ENCODE results near the gene CHST12. TPM values are rescaled to one million over a fixed set of nuclear protein-coding genes. Genes with fewer than 3 reads are reported as not detected.
A peak's percentile ranks its signal among the peaks of the same experiment; 100 is the strongest.
"Not testable (repeated sequence)": the region's sequence is repeated elsewhere in the genome, so short reads cannot be mapped to it uniquely, and the experiment has no call there.

The CHST12 gene
- total RNA-seq, 2 donors from 2014 or later, result 5.1 to 10.6 TPM

DNA sequence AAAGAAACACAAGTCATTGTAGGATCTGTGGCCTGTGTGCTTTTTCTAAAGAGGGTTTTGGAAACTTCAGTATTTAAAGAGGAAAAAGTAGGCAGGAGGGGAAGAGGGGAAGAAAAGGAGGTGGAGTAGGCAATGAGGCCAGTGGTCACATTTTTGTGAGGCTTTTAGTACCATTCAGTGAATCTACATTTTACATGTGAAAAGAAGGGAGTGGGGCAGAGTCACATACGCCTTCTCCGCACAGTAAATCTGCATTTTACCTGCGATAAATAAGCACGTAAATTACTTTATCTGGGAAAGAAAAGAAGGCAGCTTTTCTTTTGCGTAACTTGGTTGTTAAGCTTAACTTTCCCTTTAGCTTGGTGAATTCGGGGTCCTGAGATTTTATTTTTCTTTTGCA is 13.2 kb downstream of the CHST12 start:
- H3K9me3 Mint-ChIP-seq, result no peaks in the 10 kb centered on the region
- H3K27me3 Mint-ChIP-seq (ENCODE audit: low read depth), result peaks cover 9% of the 10 kb centered on the region
- peaks cover 46% of the 10 kb centered on the region for H3K4me1 Mint-ChIP-seq (ENCODE audit: low read depth)
- ATAC-seq (replicated peaks in 1 of 2), result no peak
- H3K4me3 Mint-ChIP-seq, result no peak overlapping the region
- no peaks in the 10 kb centered on the region for H3K36me3 Mint-ChIP-seq (ENCODE audit: insufficient read depth in 2 of 2)
- DNase-seq, result no peak
- H3K27ac Mint-ChIP-seq, result peak overlapping the region; percentile 40

- H3K27me3 Mint-ChIP-seq (ENCODE audit: low read depth); DNase-seq; ATAC-seq (replicated peaks in 1 of 2); H3K4me3 Mint-ChIP-seq; H3K36me3 Mint-ChIP-seq (ENCODE audit: insufficient read depth in 2 of 2); H3K27ac Mint-ChIP-seq; H3K9me3 Mint-ChIP-seq: not testable (repeated sequence)
- H3K4me1 Mint-ChIP-seq (ENCODE audit: low read depth), result peaks cover 46% of the 10 kb centered on the region
These were observed 13.8 kb downstream of the CHST12 start for GRCh38 chr7:2417178-2417577.

DNA sequence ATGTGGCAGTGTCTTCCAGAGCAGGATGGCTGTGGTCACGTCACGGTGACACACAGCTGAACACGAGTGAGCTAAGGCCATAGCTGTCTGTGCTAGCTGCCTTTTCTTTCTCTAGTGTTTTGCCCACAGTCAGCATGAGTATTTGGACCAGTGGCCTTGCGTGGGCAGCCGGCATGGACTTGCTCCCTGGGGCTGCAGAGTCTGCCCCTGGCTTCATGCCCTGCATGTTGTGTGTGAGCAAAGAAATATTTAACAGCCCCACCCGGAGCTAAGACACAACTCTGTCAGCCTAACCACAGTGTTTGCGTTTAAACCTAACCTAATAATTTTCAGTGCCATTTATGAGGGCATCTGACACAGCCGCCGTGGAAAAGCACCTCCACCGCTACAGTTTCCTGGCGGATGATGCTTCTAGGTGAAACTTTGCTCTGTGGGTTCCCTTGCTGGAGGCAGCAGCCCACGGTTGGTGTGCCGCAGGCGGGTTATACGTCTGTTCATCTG is 14.6 kb downstream of the CHST12 start:
- peak; percentile 63 to 68 for DNase-seq
- Mint-ChIP-seq H3K4me3 (peak overlapping the region; percentile 58 to 63), H3K36me3 (ENCODE audit: insufficient read depth in 2 of 2) (no peaks in the 10 kb centered on the region), H3K4me1 (ENCODE audit: low read depth) (peaks cover 41% of the 10 kb centered on the region), H3K9me3 (no peaks in the 10 kb centered on the region), H3K27ac (no peak overlapping the region), H3K27me3 (ENCODE audit: low read depth) (peaks cover 9% of the 10 kb centered on the region)
- peak; percentile 74 to 79 for ATAC-seq (replicated peaks in 1 of 2)

GRCh38 chr7:2420216-2420933 is 17.0 kb downstream of the CHST12 start:
- peak; percentile 77 to 80 for ATAC-seq (replicated peaks in 1 of 2)
- Mint-ChIP-seq H3K4me1 (ENCODE audit: low read depth) (peaks cover 25% of the 10 kb centered on the region), H3K9me3 (no peaks in the 10 kb centered on the region), H3K4me3 (peak overlapping the region in 1 of 2 donors; percentile 5), H3K27me3 (ENCODE audit: low read depth) (peaks cover 9% of the 10 kb centered on the region), H3K27ac (no peak overlapping the region), H3K36me3 (ENCODE audit: insufficient read depth in 2 of 2) (no peaks in the 10 kb centered on the region)
- DNase-seq, result peak in 1 of 2 donors; percentile 16

GRCh38 chr7:2421943-2422310 is 18.5 kb downstream of the CHST12 start:
- Mint-ChIP-seq H3K4me3 (no peak overlapping the region), H3K36me3 (ENCODE audit: insufficient read depth in 2 of 2) (no peaks in the 10 kb centered on the region), H3K4me1 (ENCODE audit: low read depth) (peaks cover 31% of the 10 kb centered on the region), H3K27ac (peak overlapping the region; percentile 19), H3K27me3 (ENCODE audit: low read depth) (no peaks in the 10 kb centered on the region), H3K9me3 (no peaks in the 10 kb centered on the region)
- ATAC-seq (replicated peaks in 1 of 2), result no peak
- DNase-seq, result no peak

DNA sequence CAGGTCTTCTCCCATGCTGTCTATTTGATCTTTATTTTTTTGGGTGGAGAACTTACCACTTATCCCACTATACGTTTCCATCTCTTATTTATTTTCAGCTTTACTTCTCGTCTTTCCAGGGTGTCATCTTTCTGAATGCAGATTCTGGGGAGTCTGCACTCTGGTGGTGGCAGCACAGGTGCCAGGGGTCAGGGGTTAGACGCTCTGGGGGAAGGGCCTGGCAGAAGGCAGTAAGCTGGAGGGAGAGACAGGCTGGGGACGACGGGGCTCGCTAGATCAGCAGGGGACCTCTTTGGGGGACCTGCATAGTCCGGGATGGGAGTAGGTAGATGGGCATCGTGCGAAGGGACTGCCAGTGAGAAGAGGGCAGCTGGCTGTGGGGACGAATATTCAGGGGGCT is 22.3 kb downstream of the CHST12 start:
- DNase-seq (no peak), ATAC-seq (replicated peaks in 1 of 2) (no peak)
- Mint-ChIP-seq H3K4me3 (no peak overlapping the region), H3K9me3 (peaks cover 0 to under 1% of the 10 kb centered on the region in 2 donors), H3K27me3 (ENCODE audit: low read depth) (no peaks in the 10 kb centered on the region), H3K36me3 (ENCODE audit: insufficient read depth in 2 of 2) (no peaks in the 10 kb centered on the region), H3K27ac (no peak overlapping the region), H3K4me1 (ENCODE audit: low read depth) (peaks cover 17% of the 10 kb centered on the region)

DNA sequence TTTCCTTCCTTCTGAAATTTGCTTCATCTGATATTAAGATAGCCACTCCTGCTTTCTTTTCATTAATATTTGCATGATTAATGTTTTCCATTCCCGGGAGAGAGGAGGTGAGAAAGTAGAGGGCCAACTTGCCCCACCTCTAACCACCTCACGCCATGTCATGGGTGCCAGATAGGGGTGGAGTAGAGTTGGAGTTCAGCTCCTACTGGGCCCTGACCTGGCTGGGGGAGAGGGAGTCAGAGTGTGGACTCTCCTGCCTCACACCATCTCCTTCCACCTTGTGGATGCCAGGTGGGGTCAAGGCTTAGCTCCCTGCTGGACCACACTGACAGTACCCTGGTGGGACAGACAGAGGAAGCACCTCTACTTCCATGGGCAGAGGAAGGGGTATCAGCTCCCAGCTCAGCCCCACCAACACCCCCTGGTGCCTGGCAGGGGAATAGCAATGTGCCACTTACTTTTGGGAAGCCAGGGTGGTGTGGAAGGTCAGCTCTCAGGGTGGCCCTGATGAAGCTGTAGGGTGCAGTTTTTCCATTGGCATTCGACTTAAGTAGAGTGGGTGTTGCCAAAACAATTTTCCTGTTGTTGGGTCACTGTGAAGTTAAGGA is 28.0 kb downstream of the CHST12 start:
- H3K36me3 Mint-ChIP-seq (ENCODE audit: insufficient read depth in 2 of 2), result peaks cover 3% of the 10 kb centered on the region in 2 donors
- H3K4me3 Mint-ChIP-seq, result no peak overlapping the region
- ATAC-seq (replicated peaks in 1 of 2) (peak; percentile 47 to 57), DNase-seq (peak; percentile 52 to 64)
- peaks cover 9% of the 10 kb centered on the region for H3K4me1 Mint-ChIP-seq (ENCODE audit: low read depth)
- H3K9me3 Mint-ChIP-seq, result peaks cover 3 to 4% of the 10 kb centered on the region in 2 donors
- no peaks in the 10 kb centered on the region for H3K27me3 Mint-ChIP-seq (ENCODE audit: low read depth)
- no peak overlapping the region for H3K27ac Mint-ChIP-seq

- DNase-seq, result no peak
- no peak overlapping the region for H3K27ac Mint-ChIP-seq
- H3K36me3 Mint-ChIP-seq (ENCODE audit: insufficient read depth in 2 of 2), result peaks cover 3% of the 10 kb centered on the region in 2 donors
- peaks cover 9% of the 10 kb centered on the region for H3K4me1 Mint-ChIP-seq (ENCODE audit: low read depth)
- ATAC-seq (replicated peaks in 1 of 2), result no peak
- H3K9me3 Mint-ChIP-seq, result peaks cover 3 to 4% of the 10 kb centered on the region in 2 donors
- H3K27me3 Mint-ChIP-seq (ENCODE audit: low read depth), result no peaks in the 10 kb centered on the region
- H3K4me3 Mint-ChIP-seq, result no peak overlapping the region
These were observed 29.7 kb downstream of the CHST12 start for GRCh38 chr7:2432910-2433712.

DNA sequence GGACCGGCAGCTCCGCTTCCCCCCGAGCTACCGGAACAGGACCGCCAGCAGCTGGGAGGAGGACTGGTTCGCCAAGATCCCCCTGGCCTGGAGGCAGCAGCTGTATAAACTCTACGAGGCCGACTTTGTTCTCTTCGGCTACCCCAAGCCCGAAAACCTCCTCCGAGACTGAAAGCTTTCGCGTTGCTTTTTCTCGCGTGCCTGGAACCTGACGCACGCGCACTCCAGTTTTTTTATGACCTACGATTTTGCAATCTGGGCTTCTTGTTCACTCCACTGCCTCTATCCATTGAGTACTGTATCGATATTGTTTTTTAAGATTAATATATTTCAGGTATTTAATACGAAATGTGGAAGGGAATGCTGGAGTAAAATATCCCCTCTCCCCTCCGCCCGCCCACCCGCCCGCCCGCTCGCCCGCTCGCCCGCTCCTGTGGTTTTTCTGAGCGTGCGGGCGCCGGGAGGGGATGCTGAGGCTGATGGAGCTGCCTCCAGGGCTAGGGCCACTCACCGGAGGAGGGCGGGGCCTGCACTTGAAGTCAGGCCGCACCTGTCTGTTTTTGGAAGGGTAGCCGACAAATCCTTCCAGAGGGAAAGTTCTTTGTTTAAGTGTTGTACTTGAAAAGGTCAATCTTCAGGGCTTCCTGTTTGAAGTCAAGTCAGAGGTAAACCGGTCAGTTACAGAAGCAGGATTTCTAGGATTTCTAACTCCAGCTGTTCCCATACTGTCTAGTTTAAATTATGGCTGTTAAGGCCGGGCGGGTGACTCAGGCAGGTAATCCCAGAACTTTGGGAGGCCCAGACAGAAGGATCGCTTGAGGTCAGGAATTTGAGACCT is 30.5 kb downstream of the CHST12 start:
- DNase-seq, result no peak
- ATAC-seq (replicated peaks in 1 of 2), result no peak
- peaks cover 3% of the 10 kb centered on the region in 2 donors for H3K36me3 Mint-ChIP-seq (ENCODE audit: insufficient read depth in 2 of 2)
- peaks cover 3 to 4% of the 10 kb centered on the region in 2 donors for H3K9me3 Mint-ChIP-seq
- H3K4me1 Mint-ChIP-seq (ENCODE audit: low read depth), result peaks cover 9% of the 10 kb centered on the region
- H3K27me3 Mint-ChIP-seq (ENCODE audit: low read depth), result no peaks in the 10 kb centered on the region
- H3K27ac Mint-ChIP-seq, result no peak overlapping the region
- no peak overlapping the region for H3K4me3 Mint-ChIP-seq

DNA sequence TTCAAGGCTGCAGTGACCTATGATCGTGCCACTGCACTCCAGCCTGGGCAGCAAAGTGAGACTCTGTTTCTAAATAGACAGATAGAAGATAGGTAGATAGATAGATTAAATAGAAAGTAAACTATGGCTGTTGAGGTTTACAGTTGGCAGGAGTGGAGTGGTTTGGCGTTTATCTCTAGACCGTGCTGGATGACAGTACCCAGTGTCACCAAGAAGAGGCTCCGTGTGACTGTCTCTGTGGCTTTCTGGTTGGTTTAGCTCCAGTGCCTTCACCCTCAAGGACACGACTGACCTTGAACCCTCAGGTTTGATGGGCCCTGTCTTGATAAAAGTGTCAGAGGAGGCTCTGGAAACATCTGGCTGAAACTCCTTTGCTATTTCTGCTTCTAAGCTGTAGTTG is 31.7 kb downstream of the CHST12 start:
- ATAC-seq (replicated peaks in 1 of 2), result no peak

DNA sequence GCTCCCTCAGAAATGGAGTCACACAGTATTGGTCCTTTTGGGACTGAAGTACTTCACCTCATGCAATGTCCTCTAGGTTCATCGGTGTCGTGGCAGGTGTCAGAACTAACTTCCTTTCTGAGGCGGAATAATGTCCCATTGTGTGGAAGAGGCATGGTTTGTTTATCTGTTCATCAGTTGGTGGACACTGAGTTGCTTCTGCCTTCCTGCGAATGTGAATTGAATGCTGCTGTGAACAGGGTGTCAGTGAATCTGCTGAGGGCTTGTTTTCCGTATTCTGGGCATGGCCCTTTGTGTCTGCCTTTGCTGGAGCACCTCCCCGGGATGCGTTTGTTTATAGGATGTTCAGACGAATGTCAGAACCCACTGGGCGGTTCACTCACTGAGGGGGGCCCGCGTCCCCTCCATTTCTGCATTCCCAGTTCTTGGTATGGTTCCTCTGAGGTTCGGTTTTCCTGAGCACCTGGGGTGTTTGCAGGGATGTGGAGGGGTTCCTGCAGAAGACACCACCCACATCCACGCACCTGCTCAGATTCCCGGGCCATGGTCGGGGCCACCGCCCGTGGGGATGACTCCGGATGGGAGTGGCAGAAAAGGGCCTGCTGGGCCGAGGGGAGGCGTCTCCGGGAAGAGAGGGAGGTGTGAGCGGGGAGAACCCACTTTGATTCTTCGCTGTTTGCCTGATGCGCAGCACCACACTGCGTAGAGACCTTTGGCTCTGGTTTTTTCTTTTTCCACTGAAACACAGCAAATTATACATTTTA is 33.1 kb downstream of the CHST12 start:
- Mint-ChIP-seq H3K4me3 (no peak overlapping the region), H3K4me1 (ENCODE audit: low read depth) (no peaks in the 10 kb centered on the region), H3K27me3 (ENCODE audit: low read depth) (no peaks in the 10 kb centered on the region), H3K36me3 (ENCODE audit: insufficient read depth in 2 of 2) (no peaks in the 10 kb centered on the region), H3K27ac (no peak overlapping the region), H3K9me3 (no peaks in the 10 kb centered on the region)
- DNase-seq, result no peak
- ATAC-seq (replicated peaks in 1 of 2), result no peak

More for the DNA sequence above, 31.7 kb downstream of the CHST12 start:
- Mint-ChIP-seq H3K36me3 (ENCODE audit: insufficient read depth in 2 of 2) (peaks cover 3% of the 10 kb centered on the region in 2 donors), H3K4me3 (no peak overlapping the region), H3K27ac (no peak overlapping the region), H3K9me3 (peaks cover 3 to 4% of the 10 kb centered on the region in 2 donors), H3K4me1 (ENCODE audit: low read depth) (no peaks in the 10 kb centered on the region), H3K27me3 (ENCODE audit: low read depth) (no peaks in the 10 kb centered on the region)
- DNase-seq, result no peak

DNA sequence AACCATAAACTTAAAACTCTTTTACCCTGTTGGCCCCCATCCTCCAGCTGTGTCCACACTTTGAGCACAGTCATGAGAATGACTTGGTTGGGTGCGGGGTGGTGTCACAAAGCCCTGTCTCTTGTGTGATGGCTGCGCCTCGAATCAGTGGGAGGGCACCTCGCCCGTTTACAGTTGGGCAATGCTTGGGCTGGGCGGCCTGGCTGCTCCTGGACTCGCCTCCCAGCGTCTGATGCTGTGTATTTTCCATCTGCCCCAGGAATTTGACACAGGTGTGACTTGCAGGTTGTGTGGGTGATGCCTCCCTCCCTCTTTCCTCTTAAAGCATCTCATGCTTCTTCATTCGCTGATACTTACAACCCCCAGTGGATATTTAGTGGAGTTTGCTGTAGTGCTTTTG is 33.7 kb downstream of the CHST12 start:
- H3K27me3 Mint-ChIP-seq (ENCODE audit: low read depth), result no peaks in the 10 kb centered on the region
- H3K27ac Mint-ChIP-seq, result no peak overlapping the region

More for the DNA sequence above, 33.7 kb downstream of the CHST12 start:
- no peak for ATAC-seq (replicated peaks in 1 of 2)
- no peaks in the 10 kb centered on the region for H3K36me3 Mint-ChIP-seq (ENCODE audit: insufficient read depth in 2 of 2)
- no peak for DNase-seq
- H3K9me3 Mint-ChIP-seq, result no peaks in the 10 kb centered on the region
- no peaks in the 10 kb centered on the region for H3K4me1 Mint-ChIP-seq (ENCODE audit: low read depth)
- H3K4me3 Mint-ChIP-seq, result no peak overlapping the region

All from activated T-cell treated with anti-CD3 and anti-CD28 coated beads, Interleukin-2, amount 50 U/mL, for 72 hours (primary cell).